ENCODE data around the gene VAT1L.

VAT1L gene, protein sequence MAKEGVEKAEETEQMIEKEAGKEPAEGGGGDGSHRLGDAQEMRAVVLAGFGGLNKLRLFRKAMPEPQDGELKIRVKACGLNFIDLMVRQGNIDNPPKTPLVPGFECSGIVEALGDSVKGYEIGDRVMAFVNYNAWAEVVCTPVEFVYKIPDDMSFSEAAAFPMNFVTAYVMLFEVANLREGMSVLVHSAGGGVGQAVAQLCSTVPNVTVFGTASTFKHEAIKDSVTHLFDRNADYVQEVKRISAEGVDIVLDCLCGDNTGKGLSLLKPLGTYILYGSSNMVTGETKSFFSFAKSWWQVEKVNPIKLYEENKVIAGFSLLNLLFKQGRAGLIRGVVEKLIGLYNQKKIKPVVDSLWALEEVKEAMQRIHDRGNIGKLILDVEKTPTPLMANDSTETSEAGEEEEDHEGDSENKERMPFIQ

GRCh38 chr16:77788181-77789084, at the start of gene VAT1L:
Gene VAT1L, plus strand, starts transcription at chr16:77788564. Its CDS starts 119 bp downstream, at chr16:77788683.
- no peak for DNase-seq (ENCODE audit: low read depth in 2 of 2)

DNA sequence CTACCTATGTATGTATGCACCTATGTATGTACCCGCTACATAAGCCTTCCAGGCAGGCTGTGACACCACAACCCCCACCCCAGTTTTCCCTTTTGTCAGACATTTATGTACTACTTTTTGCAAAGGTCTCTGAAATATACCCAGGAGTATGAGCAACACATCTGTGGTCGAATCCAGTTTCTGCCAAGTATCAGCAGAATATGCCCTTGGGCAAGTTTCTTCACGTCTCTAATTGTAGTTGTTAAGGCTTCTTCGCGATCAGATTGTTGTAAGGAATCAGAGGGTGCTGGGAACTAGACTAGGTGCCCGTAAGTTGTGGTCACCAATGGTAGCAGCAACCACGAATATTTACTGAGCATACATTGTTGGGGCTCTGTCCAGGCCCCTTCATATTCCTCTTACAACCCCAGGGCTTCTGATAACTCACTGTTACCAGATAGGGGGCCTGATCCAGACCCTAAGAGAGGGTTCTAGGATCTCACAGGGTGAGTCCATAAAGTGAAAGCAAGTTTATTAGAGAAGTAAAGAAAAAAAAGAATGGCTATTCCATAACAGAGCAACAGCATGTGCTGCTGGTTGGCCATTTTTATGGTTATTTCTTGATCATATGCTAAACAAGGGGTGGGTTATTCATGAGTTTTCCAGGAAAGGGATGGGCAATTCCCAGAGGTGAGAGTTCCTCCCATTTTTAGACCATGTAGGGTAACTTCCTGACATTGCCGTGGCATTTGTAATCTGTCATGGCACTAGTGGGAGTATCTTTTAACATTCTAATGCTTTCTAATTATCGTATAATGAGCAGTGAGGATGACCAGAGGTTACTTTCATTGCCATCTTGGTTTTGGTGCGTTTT, 49.4 kb upstream of the VAT1L start:
- DNase-seq (ENCODE audit: low read depth in 2 of 2), result no peak

DNA sequence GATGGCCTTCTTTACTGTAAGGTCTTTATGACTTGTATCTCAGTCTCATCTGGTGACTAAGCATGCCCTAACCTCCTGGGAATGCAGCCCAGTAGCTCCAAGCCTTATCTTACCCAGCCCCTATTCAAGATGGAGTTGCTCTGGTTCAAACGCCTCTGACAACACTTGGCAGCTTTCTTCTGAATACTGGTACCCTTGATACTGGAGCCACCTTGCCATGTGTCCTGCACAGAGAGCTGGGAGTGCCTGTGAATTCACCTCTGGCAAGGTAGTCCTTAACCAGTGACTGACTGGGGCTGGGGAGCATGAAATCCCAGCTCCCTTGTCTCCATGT, 48.8 kb upstream of the VAT1L start:
- no peak for DNase-seq (ENCODE audit: low read depth in 2 of 2)

GRCh38 chr16:77744141-77744540, 44.2 kb upstream of the VAT1L start:
- DNase-seq (ENCODE audit: low read depth in 2 of 2), result no peak

DNA sequence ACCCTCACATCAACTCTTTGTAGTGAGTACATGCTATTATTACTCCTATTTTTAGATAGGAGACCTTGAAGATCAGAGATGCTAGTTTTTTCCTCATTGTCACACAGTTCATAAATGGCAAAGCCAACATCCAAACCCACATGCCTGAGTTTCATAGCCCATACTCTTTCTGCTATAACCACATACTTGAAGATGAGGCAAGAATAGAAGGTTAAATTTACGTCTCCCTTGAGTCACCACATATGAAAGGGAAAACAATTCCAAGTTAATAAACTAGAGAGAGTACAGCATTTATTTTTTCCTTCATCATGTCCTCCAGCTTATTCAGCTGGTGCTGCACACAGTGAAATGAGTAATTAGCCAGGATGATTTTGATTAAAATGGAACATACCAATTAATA, 42.4 kb upstream of the VAT1L start:
- no peak for DNase-seq (ENCODE audit: low read depth in 2 of 2)

DNA sequence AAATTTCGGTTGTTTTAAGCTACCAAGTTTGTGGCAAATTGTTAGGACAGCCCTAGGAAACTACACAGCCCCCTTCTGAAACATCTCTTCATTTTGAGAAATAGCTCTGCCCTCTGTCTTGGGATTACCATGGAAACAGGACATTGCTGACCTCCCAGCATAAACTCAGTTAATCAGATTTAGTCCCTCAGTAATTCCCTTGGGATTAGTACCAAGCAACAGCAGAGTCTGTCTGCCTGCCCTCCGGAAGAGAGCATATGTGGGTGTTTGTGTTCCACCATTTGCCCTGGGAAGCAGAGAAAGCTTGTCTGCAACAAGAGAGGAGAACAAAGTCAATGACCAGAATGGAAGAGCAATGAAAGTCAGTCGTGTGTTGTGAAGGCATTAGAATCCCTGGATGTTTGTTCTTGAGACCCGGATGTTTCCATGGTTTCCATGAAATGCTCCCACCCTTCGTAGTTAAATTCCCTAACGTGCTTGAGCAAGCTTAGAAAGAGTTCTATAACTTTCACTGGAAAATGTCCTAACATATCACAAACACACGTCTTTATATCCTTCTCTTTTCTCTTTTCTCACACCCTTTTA, 39.9 kb upstream of the VAT1L start:
- DNase-seq (ENCODE audit: low read depth in 2 of 2), result no peak

- no peak for DNase-seq (ENCODE audit: low read depth in 2 of 2)
Observed at GRCh38 chr16:77749415-77749814, 38.9 kb upstream of the VAT1L start.

DNA sequence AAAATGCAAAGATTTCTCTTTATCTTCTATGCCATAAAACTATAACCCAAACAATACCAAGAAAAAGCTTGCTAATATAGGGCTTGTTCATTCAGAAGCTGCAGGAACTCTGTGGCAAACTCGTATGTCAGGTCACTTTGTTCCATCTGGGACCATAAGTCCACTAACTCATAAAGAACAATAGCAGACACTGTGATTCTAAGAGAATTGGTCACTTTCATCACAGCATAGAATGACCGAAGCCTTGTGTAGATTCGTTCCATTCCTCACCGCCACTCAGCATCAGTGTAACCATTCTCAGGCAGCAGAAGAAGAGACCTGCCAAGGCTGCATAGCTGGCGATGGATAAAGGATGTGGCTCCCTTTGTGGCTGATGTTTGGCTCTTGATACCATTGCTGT, 30.3 kb upstream of the VAT1L start:
- no peak for DNase-seq (ENCODE audit: low read depth in 2 of 2)

DNA sequence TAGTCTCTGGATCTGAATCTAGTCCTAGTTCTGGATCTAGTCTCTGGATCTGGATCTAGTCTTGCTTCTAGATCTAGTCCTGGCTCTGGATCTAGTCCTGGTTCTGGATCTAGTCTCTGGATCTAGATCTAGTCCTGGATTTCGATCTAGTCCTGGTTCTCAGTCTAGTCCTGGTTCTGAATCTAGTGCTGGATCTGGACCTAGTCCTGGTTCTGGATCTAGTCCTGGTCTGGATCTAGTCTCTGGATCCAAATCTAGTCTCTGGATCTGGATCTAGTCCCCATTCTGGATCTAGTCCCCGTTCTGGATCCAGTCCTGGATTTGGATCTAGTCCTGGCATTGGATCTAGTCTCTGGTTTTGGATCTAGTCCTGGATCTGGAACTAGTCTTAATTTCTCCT, 29.9 kb upstream of the VAT1L start:
- no peak for DNase-seq (ENCODE audit: low read depth in 2 of 2)

DNA sequence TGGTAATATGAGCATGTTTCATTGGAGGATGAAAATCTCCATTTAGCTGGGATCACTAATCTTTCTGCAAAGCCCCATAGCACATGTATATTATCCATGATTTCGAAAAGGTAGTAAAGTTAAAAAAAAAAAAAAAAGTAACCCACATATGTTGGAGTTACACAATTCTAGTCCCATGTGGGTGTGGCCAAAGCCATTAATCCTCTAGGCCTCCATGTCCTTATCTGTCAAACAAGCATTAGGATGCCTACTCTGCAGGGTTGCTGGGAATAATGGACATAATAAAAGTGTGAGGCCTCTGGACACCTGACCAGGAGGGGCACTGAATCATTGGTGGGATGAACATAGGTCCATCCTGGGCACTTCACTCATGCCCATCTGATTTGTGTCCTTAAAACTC, 29.2 kb upstream of the VAT1L start:
- DNase-seq (ENCODE audit: low read depth in 2 of 2), result no peak

- no peak for DNase-seq (ENCODE audit: low read depth in 2 of 2)
Observed at GRCh38 chr16:77759821-77760220, 28.5 kb upstream of the VAT1L start.

- no peak for DNase-seq (ENCODE audit: low read depth in 2 of 2)
Observed at GRCh38 chr16:77760800-77761199, 27.6 kb upstream of the VAT1L start.

GRCh38 chr16:77761204-77761603, 27.2 kb upstream of the VAT1L start:
- DNase-seq (ENCODE audit: low read depth in 2 of 2), result no peak

- no peak for DNase-seq (ENCODE audit: low read depth in 2 of 2)
Observed at GRCh38 chr16:77762262-77762661, 26.1 kb upstream of the VAT1L start.

DNA sequence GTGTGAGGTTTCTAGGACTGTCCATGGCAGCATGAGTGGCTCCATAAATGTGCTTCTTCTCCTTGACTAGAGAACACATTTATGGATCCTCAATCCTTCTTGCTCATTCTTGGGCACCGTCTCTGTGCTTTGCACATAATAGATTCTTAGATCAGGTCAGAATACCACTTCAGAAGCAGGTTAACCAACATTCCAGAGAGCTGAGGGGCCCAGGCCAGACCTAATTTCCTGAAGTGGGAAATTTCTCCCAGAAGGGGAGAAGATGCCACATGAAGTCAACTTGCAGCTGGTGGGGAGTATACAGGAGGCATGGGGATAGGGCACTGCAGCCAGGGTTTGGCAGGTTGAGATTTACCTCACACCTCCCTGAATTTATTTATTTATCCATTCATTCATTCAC, 24.4 kb upstream of the VAT1L start:
- no peak for DNase-seq (ENCODE audit: low read depth in 2 of 2)

DNA sequence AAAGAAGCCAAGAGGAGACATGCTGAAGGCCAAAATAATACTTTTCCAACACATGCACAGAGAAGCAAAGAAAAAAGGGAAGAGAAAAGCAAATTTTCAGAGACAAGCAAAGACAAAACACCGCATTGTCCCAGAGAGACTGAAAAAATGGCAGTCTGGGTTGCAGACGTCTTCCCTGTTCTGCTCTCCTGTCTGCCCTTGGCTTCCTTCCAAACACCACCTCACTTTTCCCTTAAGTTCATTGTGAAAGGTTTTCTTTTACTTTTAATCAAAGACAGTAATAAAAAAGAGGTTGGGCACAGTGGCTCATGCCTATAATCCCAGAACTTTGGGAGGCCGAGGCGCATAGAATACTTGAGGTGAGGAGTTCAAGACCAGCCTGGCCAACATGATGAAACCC, 21.2 kb upstream of the VAT1L start:
- DNase-seq (ENCODE audit: low read depth in 2 of 2), result no peak

- no peak for DNase-seq (ENCODE audit: low read depth in 2 of 2)
Observed at GRCh38 chr16:77767826-77768225, 20.5 kb upstream of the VAT1L start.

DNA sequence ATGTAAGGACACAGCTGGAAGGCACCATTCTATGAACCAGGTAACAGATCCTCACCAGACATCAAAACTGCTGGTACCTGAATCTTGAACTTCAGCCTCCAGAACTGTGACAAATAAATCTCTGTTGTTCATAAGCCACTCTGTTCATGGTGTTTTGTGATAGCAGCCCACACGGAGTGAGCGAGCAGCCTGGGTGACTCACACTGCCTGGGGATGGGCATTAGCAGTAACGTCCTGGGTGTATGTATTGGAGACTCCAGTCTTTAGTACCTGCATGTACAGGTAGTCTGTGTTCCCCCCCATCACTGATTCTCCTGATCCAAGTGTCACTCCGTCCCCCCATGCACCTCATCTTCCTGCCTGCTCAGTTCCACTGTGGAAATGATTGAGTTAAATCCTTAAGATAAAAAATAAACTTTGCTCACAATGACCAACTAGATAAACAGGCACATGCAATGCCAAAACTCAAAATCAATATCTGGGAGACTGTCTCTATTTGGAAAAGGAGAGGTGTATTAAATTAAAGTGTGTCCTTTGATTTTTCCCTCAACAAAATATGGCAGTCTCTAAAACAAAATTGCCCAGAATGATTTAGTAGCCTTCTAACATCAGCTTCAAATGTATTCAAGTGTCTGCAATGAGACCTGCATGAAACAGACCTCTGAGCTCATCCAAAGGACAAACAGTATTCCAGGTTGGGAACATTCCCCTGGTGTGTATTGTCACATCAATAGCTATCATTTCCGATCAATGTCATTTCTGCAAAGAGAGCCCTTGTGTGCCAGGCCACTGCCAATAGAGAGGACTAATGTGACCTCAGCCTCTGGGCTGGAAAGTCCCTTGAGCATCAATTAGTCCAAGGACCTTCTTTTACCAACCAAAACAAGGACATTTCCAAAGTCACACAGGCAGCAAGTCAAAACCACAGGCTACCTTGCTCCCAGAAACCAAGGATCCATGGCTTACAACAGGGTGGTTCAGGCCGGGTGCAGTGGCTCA, 12.2 kb upstream of the VAT1L start:
- no peak for DNase-seq (ENCODE audit: low read depth in 2 of 2)

DNA sequence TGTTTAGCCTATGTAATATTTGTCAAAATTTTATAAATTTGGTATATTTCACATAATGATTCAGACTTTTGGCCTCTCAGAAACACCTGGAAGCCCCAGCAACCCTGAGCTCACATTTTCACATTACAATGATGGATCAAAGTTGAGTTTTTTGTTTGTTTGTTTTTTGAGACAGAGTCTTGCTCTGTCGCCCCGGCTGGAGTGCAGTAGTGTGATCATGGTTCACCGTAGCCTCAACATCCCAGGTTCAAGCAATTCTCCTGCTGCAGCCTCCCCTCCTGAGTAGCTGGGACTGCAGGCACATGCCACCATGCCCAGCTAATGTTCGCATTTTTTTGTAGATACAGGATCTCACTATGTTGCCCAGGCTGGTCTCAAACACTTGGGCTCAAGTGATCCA, 10.6 kb upstream of the VAT1L start:
- no peak for DNase-seq (ENCODE audit: low read depth in 2 of 2)

- DNase-seq (ENCODE audit: low read depth in 2 of 2), result no peak
Observed at GRCh38 chr16:77780378-77780837, 8.0 kb upstream of the VAT1L start.

Measured in stimulated activated CD4-positive, alpha-beta T cell treated with anti-CD3 and anti-CD28 coated beads, Interleukin-1b, Interleukin-23, amount 100 ng/mL, for 4 hours (primary cell).